GM20431 (cell line): Measurements from ENCODE around the gene SORL1.

Experiments
- in situ Hi-C: fragments of 300-500 bp; cut with MseI, MboI; formaldehyde crosslinking; loops from one replicate; pipeline ENCODE4 v1.15.0; 2020; ENCODE audit warnings: low sequenced_read_pairs; ENCODE audit not compliant: unreplicated experiment

Gene SORL1

GRCh38 chr11:121425828-121426227, 26.3 kb upstream of the SORL1 start:
- in situ Hi-C loops = no loop called here

- in situ Hi-C loops = no loop called here
Measured at GRCh38 chr11:121426476-121427399, 25.4 kb upstream of the SORL1 start.

- in situ Hi-C loops = no loop called here
Measured at GRCh38 chr11:121427400-121427744, 24.7 kb upstream of the SORL1 start.

- in situ Hi-C loops = no loop called here
Measured at GRCh38 chr11:121429556-121429955, 22.6 kb upstream of the SORL1 start.

GRCh38 chr11:121431820-121432526, 20.1 kb upstream of the SORL1 start:
- in situ Hi-C loops = no loop called here

GRCh38 chr11:121435132-121435531, 17.0 kb upstream of the SORL1 start:
- in situ Hi-C loops = no loop called here

GRCh38 chr11:121435551-121436511, 16.3 kb upstream of the SORL1 start:
- in situ Hi-C loops = no loop called here

- in situ Hi-C loops = no loop called here
Measured at GRCh38 chr11:121437018-121437685, 15.0 kb upstream of the SORL1 start.

- in situ Hi-C loops = no loop called here
Measured at GRCh38 chr11:121437686-121438078, 14.4 kb upstream of the SORL1 start.

- in situ Hi-C loops = no loop called here
Measured at GRCh38 chr11:121439337-121439736, 12.8 kb upstream of the SORL1 start.

- in situ Hi-C loops = no loop called here
Measured at GRCh38 chr11:121439759-121440158, 12.4 kb upstream of the SORL1 start.

- in situ Hi-C loops = no loop called here
Measured at GRCh38 chr11:121441521-121441920, 10.6 kb upstream of the SORL1 start.

GRCh38 chr11:121443688-121444275, 8.3 kb upstream of the SORL1 start:
- in situ Hi-C loops = no loop called here

GRCh38 chr11:121444526-121444925, 7.6 kb upstream of the SORL1 start:
- in situ Hi-C loops = no loop called here

- in situ Hi-C loops = no loop called here
Measured at GRCh38 chr11:121445071-121445768, 6.9 kb upstream of the SORL1 start.

GRCh38 chr11:121446752-121447156, 5.4 kb upstream of the SORL1 start:
- in situ Hi-C loops = no loop called here

- in situ Hi-C loops = no loop called here
Measured at GRCh38 chr11:121448011-121448410, 4.1 kb upstream of the SORL1 start.

GRCh38 chr11:121448431-121448941, 3.6 kb upstream of the SORL1 start:
- in situ Hi-C loops = no loop called here

GRCh38 chr11:121449123-121449522, 3.0 kb upstream of the SORL1 start:
- in situ Hi-C loops = no loop called here
